ENCODE results near the gene TMEM170B.
"Not testable (repeated sequence)": the region's sequence is repeated elsewhere in the genome, so short reads cannot be mapped to it uniquely, and the experiment has no call there.

The TMEM170B gene

GRCh38 chr6:11542863-11543262 lies 5.3 kb downstream of the TMEM170B start:
- H3K4me1 ChIP-seq (ENCODE audit: control insufficient read depth in 1 of 2, insufficient read depth in 1 of 2, low read depth in 1 of 2, low read length in 1 of 2), result peaks cover 92 to 93% of the 10 kb centered on the region in 2 experiments
- no peaks in the 10 kb centered on the region for H3K9me3 ChIP-seq
- H3K27ac ChIP-seq, result peak overlapping the region; percentile 69
- peak overlapping the region in 1 of 2 experiments; percentile 26 for H3K4me3 ChIP-seq (ENCODE audit: low read depth in 1 of 2, low read length in 1 of 2)
- TF ChIP-seq, protein P1, sequence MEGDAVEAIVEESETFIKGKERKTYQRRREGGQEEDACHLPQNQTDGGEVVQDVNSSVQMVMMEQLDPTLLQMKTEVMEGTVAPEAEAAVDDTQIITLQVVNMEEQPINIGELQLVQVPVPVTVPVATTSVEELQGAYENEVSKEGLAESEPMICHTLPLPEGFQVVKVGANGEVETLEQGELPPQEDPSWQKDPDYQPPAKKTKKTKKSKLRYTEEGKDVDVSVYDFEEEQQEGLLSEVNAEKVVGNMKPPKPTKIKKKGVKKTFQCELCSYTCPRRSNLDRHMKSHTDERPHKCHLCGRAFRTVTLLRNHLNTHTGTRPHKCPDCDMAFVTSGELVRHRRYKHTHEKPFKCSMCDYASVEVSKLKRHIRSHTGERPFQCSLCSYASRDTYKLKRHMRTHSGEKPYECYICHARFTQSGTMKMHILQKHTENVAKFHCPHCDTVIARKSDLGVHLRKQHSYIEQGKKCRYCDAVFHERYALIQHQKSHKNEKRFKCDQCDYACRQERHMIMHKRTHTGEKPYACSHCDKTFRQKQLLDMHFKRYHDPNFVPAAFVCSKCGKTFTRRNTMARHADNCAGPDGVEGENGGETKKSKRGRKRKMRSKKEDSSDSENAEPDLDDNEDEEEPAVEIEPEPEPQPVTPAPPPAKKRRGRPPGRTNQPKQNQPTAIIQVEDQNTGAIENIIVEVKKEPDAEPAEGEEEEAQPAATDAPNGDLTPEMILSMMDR (IDR thresholded peaks at IDR 0.05), result no peak
- no peaks in the 10 kb centered on the region for H3K27me3 ChIP-seq
- no peaks in the 10 kb centered on the region for H3K36me3 ChIP-seq

DNA sequence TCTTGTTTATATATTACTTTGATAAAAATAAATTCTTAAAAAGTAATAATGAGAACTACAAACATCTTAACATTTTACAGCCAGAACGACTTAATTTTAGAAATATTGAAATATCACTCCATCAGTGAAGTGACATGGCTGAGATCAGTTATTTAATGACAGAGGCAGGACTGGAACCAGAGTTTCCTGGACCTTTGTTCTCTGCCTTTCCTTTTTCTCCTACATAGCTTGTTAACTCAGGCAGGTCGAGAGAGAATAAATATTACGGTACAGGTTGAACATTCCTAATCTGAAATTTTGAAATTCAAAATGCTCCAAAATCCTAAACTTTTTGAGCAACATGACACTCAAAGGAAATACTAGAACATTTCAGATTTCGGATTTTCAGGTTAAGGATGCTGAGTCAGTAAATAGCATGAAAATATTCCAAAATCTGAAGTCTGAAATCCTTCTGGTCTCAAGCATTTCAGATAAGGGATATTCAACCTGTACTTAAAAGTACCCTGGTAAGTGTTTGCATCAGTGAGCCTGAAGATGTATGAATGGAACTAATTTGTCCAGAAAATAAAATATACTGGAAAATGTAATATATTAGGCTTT lies 6.5 kb downstream of the TMEM170B start:
- TF ChIP-seq, protein P1 (IDR thresholded peaks at IDR 0.05), result no peak
- Histone ChIP-seq H3K27me3 (no peaks in the 10 kb centered on the region), H3K9me3 (no peaks in the 10 kb centered on the region), H3K4me1 (ENCODE audit: control insufficient read depth in 1 of 2, insufficient read depth in 1 of 2, low read depth in 1 of 2, low read length in 1 of 2) (peaks cover 95 to 99% of the 10 kb centered on the region in 2 experiments), H3K27ac (peak overlapping the region; percentile 69), H3K36me3 (no peaks in the 10 kb centered on the region), H3K4me3 (ENCODE audit: low read depth in 1 of 2, low read length in 1 of 2) (no peak overlapping the region)

DNA sequence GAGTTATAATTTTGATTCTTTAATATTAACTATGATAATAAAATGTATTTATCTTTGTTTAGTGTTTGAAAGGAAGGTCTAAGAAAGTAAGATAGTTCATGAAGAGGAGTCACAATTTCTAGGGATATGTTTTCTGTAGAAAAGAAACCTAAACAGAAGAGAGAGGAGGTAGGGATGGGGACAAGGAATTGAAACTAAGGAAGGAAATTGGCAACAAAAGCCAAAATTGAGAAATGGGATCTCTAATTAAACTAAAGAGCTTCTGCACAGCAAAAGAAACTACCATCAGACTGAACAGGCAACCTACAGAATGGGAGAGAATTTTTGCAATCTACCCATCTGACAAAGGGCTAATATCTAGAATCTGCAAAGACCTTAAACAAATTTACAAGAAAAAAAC lies 10.3 kb downstream of the TMEM170B start:
- peak overlapping the region in 1 of 2 experiments; percentile 22 for H3K4me3 ChIP-seq (ENCODE audit: low read depth in 1 of 2, low read length in 1 of 2)
- H3K4me1 ChIP-seq (ENCODE audit: control insufficient read depth in 1 of 2, insufficient read depth in 1 of 2, low read depth in 1 of 2, low read length in 1 of 2), result peaks cover 92 to 96% of the 10 kb centered on the region in 2 experiments
- H3K9me3 ChIP-seq, H3K36me3 ChIP-seq, H3K27me3 ChIP-seq: not testable (repeated sequence)
- peak overlapping the region; percentile 69 for H3K27ac ChIP-seq

DNA sequence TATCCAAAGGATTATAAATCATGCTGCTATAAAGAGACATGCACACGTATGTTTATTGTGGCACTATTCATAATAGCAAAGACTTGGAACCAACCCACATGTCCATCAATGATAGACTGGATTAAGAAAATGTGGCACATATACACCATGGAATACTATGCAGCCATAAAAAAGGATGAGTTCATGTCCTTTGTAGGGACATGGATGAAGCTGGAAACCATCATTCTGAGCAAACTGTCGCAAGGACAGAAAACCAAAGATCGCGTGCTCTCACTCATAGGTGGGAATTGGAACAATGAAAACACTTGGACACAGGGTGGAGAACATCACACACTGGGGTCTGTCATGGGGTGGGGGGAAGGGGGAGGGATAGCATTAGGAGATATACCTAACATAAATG lies 11.0 kb downstream of the TMEM170B start:
- peaks cover 92 to 96% of the 10 kb centered on the region in 2 experiments for H3K4me1 ChIP-seq (ENCODE audit: control insufficient read depth in 1 of 2, insufficient read depth in 1 of 2, low read depth in 1 of 2, low read length in 1 of 2)
- not testable (repeated sequence) for H3K36me3 ChIP-seq; H3K4me3 ChIP-seq (ENCODE audit: low read depth in 1 of 2, low read length in 1 of 2); H3K9me3 ChIP-seq; H3K27me3 ChIP-seq
- H3K27ac ChIP-seq, result peak overlapping the region; percentile 69

GRCh38 chr6:11551053-11551452 lies 13.5 kb downstream of the TMEM170B start:
- Histone ChIP-seq H3K27ac (peak overlapping the region; percentile 75), H3K36me3 (no peaks in the 10 kb centered on the region)
- TF ChIP-seq, protein P1 (IDR thresholded peaks at IDR 0.05), result no peak

GRCh38 chr6:11552442-11552841 lies 14.9 kb downstream of the TMEM170B start:
- no peaks in the 10 kb centered on the region for H3K27me3 ChIP-seq
- TF ChIP-seq, protein P1 (IDR thresholded peaks at IDR 0.05), result no peak
- no peaks in the 10 kb centered on the region for H3K9me3 ChIP-seq
- H3K4me3 ChIP-seq (ENCODE audit: low read depth in 1 of 2, low read length in 1 of 2), result no peak overlapping the region
- no peaks in the 10 kb centered on the region for H3K36me3 ChIP-seq
- peak overlapping the region; percentile 75 for H3K27ac ChIP-seq
- H3K4me1 ChIP-seq (ENCODE audit: control insufficient read depth in 1 of 2, insufficient read depth in 1 of 2, low read depth in 1 of 2, low read length in 1 of 2), result peaks cover 74 to 82% of the 10 kb centered on the region in 2 experiments

More at GRCh38 chr6:11551053-11551452, 13.5 kb downstream of the TMEM170B start:
- H3K9me3 ChIP-seq, result no peaks in the 10 kb centered on the region
- no peaks in the 10 kb centered on the region for H3K27me3 ChIP-seq
- peaks cover 79 to 86% of the 10 kb centered on the region in 2 experiments for H3K4me1 ChIP-seq (ENCODE audit: control insufficient read depth in 1 of 2, insufficient read depth in 1 of 2, low read depth in 1 of 2, low read length in 1 of 2)
- no peak overlapping the region for H3K4me3 ChIP-seq (ENCODE audit: low read depth in 1 of 2, low read length in 1 of 2)

Data from neutrophil (primary cell).